Measurements from ENCODE around the gene EOLA2. TPM values are rescaled to one million over a fixed set of nuclear protein-coding genes. Genes with fewer than 3 reads are reported as not detected.

Gene EOLA2
- total RNA-seq, 2 experiments from 2014 or later = 40.8 to 41.5 TPM

Other genes with a start within 250 kb of the EOLA2 start
- gene MAGEA11, start 226.4 kb downstream of the EOLA2 start, total RNA-seq = not detected
- 1 to 10 TPM in 1 of 2 experiments, under 1 TPM in 1; 0.86 to 1.4 TPM for gene HSFX1, start 164.4 kb downstream of the EOLA2 start, total RNA-seq
- gene MAGEA9, start 156.6 kb downstream of the EOLA2 start, total RNA-seq = not detected
- not detected for gene MAGEA8, start 57.3 kb downstream of the EOLA2 start, total RNA-seq
- not detected for gene HSFX4, start 8.9 kb downstream of the EOLA2 start, total RNA-seq